ENCODE measurements around the gene ADCY5. TPM values are rescaled to one million over a fixed set of nuclear protein-coding genes. Genes with fewer than 3 reads are reported as not detected.
A peak's percentile ranks its signal among the peaks of the same experiment; 100 is the strongest.

The ADCY5 gene
- total and polyA plus RNA-seq, 10 donors, result 1.7 to 20.6 (median 11.7) TPM

- peak overlapping the region in 7 of 8 donors; percentile 52 to 76 (median 67) for H3K27ac ChIP-seq
- peaks cover 0 to 38% (median 3%) of the 10 kb centered on the region in 6 donors for H3K4me1 ChIP-seq
Observed at GRCh38 chr3:123385981-123386380, 62.9 kb downstream of the ADCY5 start.

GRCh38 chr3:123385499-123385898 is 63.4 kb downstream of the ADCY5 start:
- H3K27ac ChIP-seq, result peak overlapping the region in 7 of 8 donors; percentile 52 to 76 (median 67)

More at GRCh38 chr3:123385981-123386380, 62.9 kb downstream of the ADCY5 start:
- Histone ChIP-seq H3K4me3 (no peak overlapping the region), H3K36me3 (no peaks in the 10 kb centered on the region), H3K27me3 (replicated peaks in 1 of 7) (peaks cover 0 to 9% (median 0%) of the 10 kb centered on the region in 7 donors), H3K9me3 (no peaks in the 10 kb centered on the region)
- peak; percentile 40 for DNase-seq
- intact Hi-C loops (cut with DNase I; ENCODE audit: low total_unique reads), result no loop called here
- TF ChIP-seq POLR2A (IDR thresholded peaks at IDR 0.05) (no peak), POLR2AphosphoS5 (IDR thresholded peaks at IDR 0.05) (peak; percentile 25 to 56 (median 45)), CTCF (IDR thresholded peaks at IDR 0.05 in 8 of 11, conservative IDR thresholded peaks at IDR 0.05 in 3 of 11) (no peak)
- WGBS, 5 donors, result 56 to 74% (median 58%) methylated on average over 8 of the region's 8 CpGs

GRCh38 chr3:123385001-123385401 is 63.9 kb downstream of the ADCY5 start:
- WGBS, 5 donors, result 56 to 71% (median 66%) methylated on average over 9 of the region's 9 CpGs
- H3K27ac ChIP-seq, result peak overlapping the region in 7 of 8 donors; percentile 8 to 76 (median 67)
- DNase-seq, result peak; percentile 39
- H3K4me3 ChIP-seq, result no peak overlapping the region
- H3K27me3 ChIP-seq (replicated peaks in 1 of 7), result peaks cover 0 to 9% (median 0%) of the 10 kb centered on the region in 7 donors
- intact Hi-C loops (cut with DNase I; ENCODE audit: low total_unique reads), result no loop called here
- peaks cover 0 to 31% (median 2%) of the 10 kb centered on the region in 6 donors for H3K4me1 ChIP-seq
- TF ChIP-seq POLR2AphosphoS5 (IDR thresholded peaks at IDR 0.05), result peak in 2 of 3 donors; percentile 44 to 57
- TF ChIP-seq POLR2A (IDR thresholded peaks at IDR 0.05), result no peak
- H3K9me3 ChIP-seq, result no peaks in the 10 kb centered on the region
- no peaks in the 10 kb centered on the region for H3K36me3 ChIP-seq

More at GRCh38 chr3:123385499-123385898, 63.4 kb downstream of the ADCY5 start:
- H3K4me3 ChIP-seq, result no peak overlapping the region
- intact Hi-C loops (cut with DNase I; ENCODE audit: low total_unique reads), result no loop called here
- 81 to 89% (median 85%) methylated on average over 4 of the region's 4 CpGs for WGBS, 5 donors
- H3K4me1 ChIP-seq, result peaks cover 0 to 33% (median 2%) of the 10 kb centered on the region in 6 donors
- H3K36me3 ChIP-seq, result no peaks in the 10 kb centered on the region
- DNase-seq, result peak; percentile 22
- TF ChIP-seq POLR2AphosphoS5 (IDR thresholded peaks at IDR 0.05) (no peak), CTCF (IDR thresholded peaks at IDR 0.05 in 8 of 11, conservative IDR thresholded peaks at IDR 0.05 in 3 of 11) (no peak), POLR2A (IDR thresholded peaks at IDR 0.05) (no peak)
- peaks cover 0 to 9% (median 0%) of the 10 kb centered on the region in 7 donors for H3K27me3 ChIP-seq (replicated peaks in 1 of 7)
- no peaks in the 10 kb centered on the region for H3K9me3 ChIP-seq

- Histone ChIP-seq H3K4me3 (no peak overlapping the region), H3K27ac (peak overlapping the region in 6 of 8 donors; percentile 8 to 76 (median 69)), H3K9me3 (no peaks in the 10 kb centered on the region), H3K36me3 (no peaks in the 10 kb centered on the region), H3K27me3 (replicated peaks in 1 of 7) (peaks cover 0 to 9% (median 0%) of the 10 kb centered on the region in 7 donors), H3K4me1 (peaks cover 0 to 26% (median 0%) of the 10 kb centered on the region in 6 donors)
- TF ChIP-seq POLR2AphosphoS5 (IDR thresholded peaks at IDR 0.05) (no peak), POLR2A (IDR thresholded peaks at IDR 0.05) (no peak), CTCF (IDR thresholded peaks at IDR 0.05 in 8 of 11, conservative IDR thresholded peaks at IDR 0.05 in 3 of 11) (no peak)
- DNase-seq, result no peak
- 87 to 95% (median 91%) methylated on average over 8 of the region's 8 CpGs for WGBS, 5 donors
- intact Hi-C loops (cut with DNase I; ENCODE audit: low total_unique reads), result no loop called here
Observed at GRCh38 chr3:123384256-123384655, 64.6 kb downstream of the ADCY5 start.

Measured in spleen (tissue), 11 donors.